HG03135 (cell line): Measurements from ENCODE around the gene PRKRIP1.
"Not testable (repeated sequence)": the region's sequence is repeated elsewhere in the genome, so short reads cannot be mapped to it uniquely, and the experiment has no call there.

Experiments
- ATAC-seq: cut with Tn5 transposase; IDR thresholded peaks from one replicate; pipeline ENCODE4 v1.9.1; 2021; ENCODE audit warnings: mild to moderate bottlenecking, moderate library complexity; ENCODE audit not compliant: unreplicated experiment

Gene PRKRIP1

DNA sequence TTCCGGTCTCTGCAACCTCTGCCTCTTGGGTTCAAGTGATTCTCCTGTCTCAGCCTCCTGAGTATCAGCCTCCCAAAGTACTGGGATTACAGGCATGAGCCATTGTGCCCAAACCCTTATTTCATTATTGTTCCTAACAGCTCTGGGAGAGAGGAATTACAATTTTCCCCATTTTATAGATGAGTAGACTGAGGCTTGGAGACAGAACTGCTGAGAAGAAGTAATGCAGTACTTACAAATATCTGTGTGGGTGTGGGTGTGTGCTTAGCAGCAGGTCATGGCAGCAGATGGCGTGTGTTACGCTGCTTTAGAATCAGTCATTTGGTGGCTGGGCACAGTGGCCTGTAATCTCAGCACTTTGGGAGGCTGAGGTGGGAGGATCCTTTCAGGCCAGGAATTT, 7.4 kb downstream of the PRKRIP1 start:
- ATAC-seq: no peak

DNA sequence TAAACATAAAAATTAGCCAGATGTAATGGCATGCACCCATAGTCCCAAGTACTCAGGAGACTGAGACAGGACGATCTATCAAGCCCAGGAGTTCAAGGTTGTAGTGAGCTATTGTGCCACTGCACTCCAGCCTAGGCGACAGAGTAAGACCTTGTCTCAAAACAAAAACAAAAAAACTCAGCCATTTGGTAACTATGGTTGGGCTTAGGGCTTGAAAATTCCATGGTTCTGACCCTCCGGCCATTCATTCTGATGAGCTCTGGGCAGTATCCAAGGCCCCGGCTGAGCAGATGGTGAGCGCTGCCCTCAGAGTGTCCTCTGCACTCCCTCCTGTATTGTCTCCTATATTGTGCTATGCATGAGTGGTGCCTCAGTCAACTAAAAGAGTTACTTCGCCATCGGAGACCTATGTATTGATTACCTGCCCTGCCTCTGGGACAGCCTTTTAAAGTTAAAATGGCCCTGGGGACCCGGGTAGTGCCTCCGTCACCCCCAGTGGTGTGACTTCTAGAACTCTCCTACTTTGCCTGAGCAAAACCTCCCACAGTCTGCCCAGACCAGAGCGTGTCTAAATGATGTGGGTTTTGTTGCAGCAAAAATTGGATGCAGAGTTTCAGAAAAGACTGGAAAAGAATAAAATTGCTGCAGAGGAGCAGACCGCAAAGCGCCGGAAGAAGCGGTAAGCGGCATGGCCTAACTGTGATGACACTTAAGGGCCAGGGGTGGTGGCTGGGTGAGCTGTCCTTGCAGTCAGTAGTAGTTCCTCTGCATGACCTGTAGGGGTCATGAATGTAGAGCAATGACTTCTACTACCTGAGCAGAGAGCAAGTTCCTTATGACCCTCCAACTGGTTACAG, 8.1 kb downstream of the PRKRIP1 start:
- peak; percentile 72 for ATAC-seq

DNA sequence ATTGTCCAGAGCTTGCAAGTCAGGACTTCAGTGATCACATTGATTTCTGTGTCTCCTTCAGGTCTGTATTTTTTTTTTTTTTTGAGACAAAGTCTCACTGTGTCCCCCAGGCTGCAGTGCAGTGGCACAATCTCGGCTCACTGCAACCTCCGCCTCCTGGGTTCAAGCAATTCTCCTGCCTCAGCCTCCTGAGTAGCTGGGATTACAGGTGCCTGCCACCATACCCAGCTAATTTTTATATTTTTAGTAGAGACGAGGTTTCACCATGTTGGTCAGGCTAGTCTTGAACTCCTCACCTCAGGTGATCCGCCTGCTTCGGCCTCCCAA, 8.7 kb downstream of the PRKRIP1 start:
- not testable (repeated sequence) for ATAC-seq

DNA sequence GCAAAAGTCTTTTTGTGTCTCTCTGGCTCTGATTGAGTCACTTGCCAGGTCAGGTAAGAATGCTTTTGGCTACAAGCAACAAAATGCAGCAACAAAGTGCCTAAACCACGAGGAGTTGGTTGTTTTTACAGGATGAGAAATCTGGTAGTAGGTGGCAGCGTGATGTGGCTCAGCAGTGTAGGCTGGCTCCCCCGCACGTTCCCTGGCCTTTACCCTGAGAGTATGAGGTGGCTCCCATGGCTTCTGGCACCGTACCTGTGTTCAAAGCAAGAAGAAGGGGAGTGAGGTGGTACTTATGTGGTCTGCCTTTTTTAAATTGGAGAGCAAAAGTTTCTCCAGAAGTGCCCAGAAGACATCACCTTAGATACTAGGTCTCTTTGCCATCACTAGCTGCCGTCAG, 11.7 kb downstream of the PRKRIP1 start:
- no peak for ATAC-seq

DNA sequence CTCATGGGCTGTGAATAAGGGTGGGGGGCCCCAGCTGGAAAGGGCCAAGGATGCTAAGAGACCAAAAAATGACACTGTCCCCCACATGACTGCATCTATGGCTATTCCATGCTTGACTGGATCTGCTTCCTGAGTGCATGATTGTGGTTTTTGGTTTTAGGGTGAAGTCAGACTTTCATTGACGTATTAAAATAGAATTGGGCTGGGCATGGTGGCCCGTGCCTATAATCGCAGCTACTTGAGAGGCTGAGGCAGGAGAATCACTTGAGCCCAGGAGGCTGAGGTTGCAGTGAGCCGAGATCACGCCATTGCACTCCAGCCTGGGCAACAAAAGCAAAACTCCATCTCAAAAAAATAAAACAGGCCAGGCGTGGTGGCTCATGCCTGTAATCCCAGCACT, 12.4 kb downstream of the PRKRIP1 start:
- ATAC-seq: peak; percentile 43

- no peak for ATAC-seq
Observed at GRCh38 chr7:102409340-102409739, 13.2 kb downstream of the PRKRIP1 start.

GRCh38 chr7:102410123-102410522, 14.0 kb downstream of the PRKRIP1 start:
- ATAC-seq: no peak

- no peak for ATAC-seq
Observed at GRCh38 chr7:102410918-102411317, 14.8 kb downstream of the PRKRIP1 start.

DNA sequence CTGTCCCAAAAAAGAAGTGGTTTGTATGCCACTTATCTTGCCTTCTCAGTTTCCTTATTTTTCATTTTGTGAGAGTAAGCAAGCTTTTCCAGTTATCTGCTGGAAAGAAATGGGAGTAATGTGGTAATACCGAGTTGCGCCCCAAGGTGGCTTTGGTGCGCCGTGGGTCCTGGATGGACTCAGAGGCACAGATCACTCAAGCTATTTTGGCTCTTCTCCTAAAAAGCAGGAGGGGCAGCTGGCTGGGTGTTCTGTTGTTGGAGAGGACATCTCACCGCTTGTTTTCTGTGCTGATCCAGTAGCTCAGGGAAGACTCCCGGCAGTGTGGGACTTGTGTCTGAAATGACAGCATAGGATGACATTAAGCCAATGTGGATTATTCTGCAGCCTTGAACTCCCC, 16.4 kb downstream of the PRKRIP1 start:
- ATAC-seq: no peak

DNA sequence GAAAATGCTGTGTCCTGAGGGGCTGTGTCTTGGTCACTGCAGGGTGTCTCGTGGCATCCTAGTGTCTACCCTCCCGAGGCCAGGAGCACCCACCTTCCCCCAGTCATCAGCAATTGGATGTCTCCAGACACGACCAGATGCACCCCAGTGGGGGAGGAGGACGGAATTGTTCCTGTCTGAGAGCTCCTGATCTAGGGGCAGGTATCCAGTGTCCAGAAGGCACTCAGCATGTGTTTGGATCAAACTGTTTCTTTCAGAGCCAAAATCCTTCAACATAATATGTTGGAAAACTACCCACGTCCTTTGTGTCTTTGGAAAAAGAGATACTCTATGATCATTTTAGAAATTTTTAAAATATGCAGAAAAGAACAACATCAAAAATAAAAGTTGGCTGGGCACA, 16.9 kb downstream of the PRKRIP1 start:
- no peak for ATAC-seq

GRCh38 chr7:102413611-102414010, 17.4 kb downstream of the PRKRIP1 start:
- no peak for ATAC-seq

GRCh38 chr7:102415685-102416225, 19.6 kb downstream of the PRKRIP1 start:
- ATAC-seq: no peak

DNA sequence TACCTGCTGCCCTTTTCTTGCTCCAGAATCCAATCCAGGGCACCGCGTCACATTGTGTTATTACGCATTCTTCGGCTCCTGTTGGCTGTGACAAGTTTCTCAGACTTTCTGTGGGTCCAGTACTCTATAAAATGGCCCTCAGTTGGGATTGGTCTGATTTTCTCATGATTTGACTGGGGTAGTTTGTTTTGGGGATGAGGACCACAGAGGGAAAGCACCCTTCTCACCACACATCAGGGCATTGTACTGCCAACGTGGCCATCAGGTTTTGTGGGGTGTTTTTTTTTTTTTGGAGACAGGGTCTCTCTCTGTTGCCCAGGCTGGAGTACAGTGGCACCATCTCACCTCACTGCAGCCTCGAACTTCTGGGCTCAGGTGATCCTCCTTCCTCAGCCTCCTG, 20.2 kb downstream of the PRKRIP1 start:
- no peak for ATAC-seq

DNA sequence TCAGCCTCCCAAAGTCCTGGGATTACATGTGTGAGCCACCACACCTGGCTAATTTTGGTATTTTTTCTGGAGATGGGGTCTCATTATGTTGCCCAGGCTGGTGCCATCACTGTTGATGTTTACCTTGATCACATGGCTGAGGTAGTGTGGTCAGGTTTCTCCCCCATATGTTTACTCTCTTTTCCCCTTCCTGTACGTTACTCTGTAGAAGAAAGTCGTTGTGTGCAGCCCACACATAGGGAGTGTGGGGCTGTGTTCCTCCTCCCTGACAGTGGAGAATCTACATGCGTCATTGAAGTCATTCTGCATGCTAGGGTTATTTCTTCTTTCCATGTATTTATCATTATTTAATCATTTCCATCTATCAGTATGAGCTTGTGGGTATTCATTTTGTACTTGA, 20.9 kb downstream of the PRKRIP1 start:
- ATAC-seq: no peak

DNA sequence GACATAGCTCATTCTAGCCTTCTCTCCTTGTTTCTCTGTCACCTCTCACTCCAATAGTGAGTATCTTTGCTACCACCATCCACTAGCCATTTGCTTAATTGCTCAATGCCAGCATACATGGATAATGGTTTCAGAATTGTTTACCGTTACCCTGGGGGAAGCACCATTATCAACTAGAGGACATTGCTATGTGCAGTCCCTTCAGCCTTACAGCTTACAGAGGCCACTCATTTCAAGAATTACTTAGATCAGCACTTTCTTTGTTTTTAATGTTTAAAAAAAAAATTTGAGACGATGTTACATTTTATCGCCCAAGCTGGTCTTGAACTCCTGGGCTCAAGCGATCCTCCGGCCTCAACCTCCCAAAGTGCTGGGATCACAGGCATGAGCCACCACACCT, 22.4 kb downstream of the PRKRIP1 start:
- no peak for ATAC-seq

GRCh38 chr7:102421706-102422240, 25.6 kb downstream of the PRKRIP1 start:
- no peak for ATAC-seq

- ATAC-seq: no peak
Observed at GRCh38 chr7:102424129-102424551, 28.0 kb downstream of the PRKRIP1 start.

GRCh38 chr7:102424787-102425218, 28.6 kb downstream of the PRKRIP1 start:
- ATAC-seq: no peak

GRCh38 chr7:102425639-102426267, 29.6 kb downstream of the PRKRIP1 start:
- ATAC-seq: peak; percentile 69

- peak; percentile 56 for ATAC-seq
Observed at GRCh38 chr7:102426268-102427018, 30.3 kb downstream of the PRKRIP1 start.

- ATAC-seq: no peak
Observed at GRCh38 chr7:102427019-102427405, 30.8 kb downstream of the PRKRIP1 start.
